PFSK-1 (cell line): Measurements from ENCODE around the gene VWA5B1.

ENCODE experiments used
- FOXP2 ChIP-seq: optimal IDR thresholded peaks from 2 replicates; pipeline ENCODE3; 2011; ENCODE audit warnings: borderline replicate concordance, control low read depth, inconsistent platforms; ENCODE audit not compliant: insufficient read depth; ENCODE audit errors: extremely low read length, extremely low read depth
- POLR2AphosphoS5 ChIP-seq: IDR thresholded peaks from 2 replicates; pipeline ENCODE4 v1.6.1; 2012; ENCODE audit warnings: low read depth, mild to moderate bottlenecking, control low read depth, low read length, moderate library complexity
- REST ChIP-seq, 2 experiments: IDR thresholded peaks; 2 replicates each; pipeline versions ENCODE4 v1.6.1 to v1.8.0; 2011 to 2012; ENCODE audit warnings: low read depth in 2 of 2, low read length in 2 of 2, control low read depth in 1 of 2, inconsistent platforms in 1 of 2, mild to moderate bottlenecking in 1 of 2, moderate library complexity in 1 of 2; ENCODE audit not compliant: insufficient read depth in 1 of 2
- SIN3A ChIP-seq: IDR thresholded peaks from 2 replicates; pipeline ENCODE4 v1.6.1; 2012; ENCODE audit warnings: mild to moderate bottlenecking, low read length, moderate library complexity, borderline replicate concordance; ENCODE audit not compliant: insufficient read depth
- TAF1 ChIP-seq: IDR thresholded peaks from 2 replicates; pipeline ENCODE4 v1.6.1; 2012; ENCODE audit warnings: low read length, control low read depth, borderline replicate concordance; ENCODE audit not compliant: insufficient read depth

The VWA5B1 gene

GRCh38 chr1:20266642-20267041, 24.0 kb upstream of the VWA5B1 start:
- TF ChIP-seq TAF1 (no peak), REST (IDR thresholded peaks at IDR 0.05; ENCODE audit: insufficient read depth in 1 of 2, low read depth in 2 of 2, low read length in 2 of 2) (no peak), POLR2AphosphoS5 (no peak), FOXP2 (no peak), SIN3A (no peak)

- TF ChIP-seq SIN3A (no peak), POLR2AphosphoS5 (no peak), TAF1 (no peak), FOXP2 (no peak)
These were observed 18.9 kb upstream of the VWA5B1 start for GRCh38 chr1:20271498-20272400.

GRCh38 chr1:20275319-20275925, 15.3 kb upstream of the VWA5B1 start:
- TF ChIP-seq FOXP2 (no peak), SIN3A (no peak), REST (IDR thresholded peaks at IDR 0.05; ENCODE audit: insufficient read depth in 1 of 2, low read depth in 2 of 2, low read length in 2 of 2) (no peak), POLR2AphosphoS5 (no peak), TAF1 (no peak)

GRCh38 chr1:20276485-20277159, 14.1 kb upstream of the VWA5B1 start:
- no peak for TF ChIP-seq POLR2AphosphoS5
- TF ChIP-seq REST (IDR thresholded peaks at IDR 0.05; ENCODE audit: insufficient read depth in 1 of 2, low read depth in 2 of 2, low read length in 2 of 2) = no peak
- no peak for TF ChIP-seq TAF1
- TF ChIP-seq FOXP2 = no peak
- no peak for TF ChIP-seq SIN3A

- no peak for TF ChIP-seq TAF1
- no peak for TF ChIP-seq POLR2AphosphoS5
- TF ChIP-seq SIN3A = no peak
These were observed 12.0 kb upstream of the VWA5B1 start for GRCh38 chr1:20278692-20279130.

- TF ChIP-seq TAF1 (no peak), FOXP2 (no peak)
These were observed 11.2 kb upstream of the VWA5B1 start for GRCh38 chr1:20279509-20279908.
